Ishikawa (cell line): ENCODE measurements around the gene FGF14.

Experiments
- CEBPB ChIP-seq: IDR thresholded peaks from 2 replicates; pipeline ENCODE4 v1.6.1; 2012
- CREB1 ChIP-seq: IDR thresholded peaks from 2 replicates; pipeline ENCODE4 v1.6.1; 2012; ENCODE audit warnings: low read depth
- EGR1 ChIP-seq: IDR thresholded peaks from 2 replicates; pipeline ENCODE4 v1.6.1; 2012
- EP300 ChIP-seq: IDR thresholded peaks from 2 replicates; pipeline ENCODE4 v1.6.1; 2012; ENCODE audit warnings: borderline replicate concordance
- FOXM1 ChIP-seq: IDR thresholded peaks from 2 replicates; pipeline ENCODE4 v1.6.1; 2012; ENCODE audit warnings: low read depth, borderline replicate concordance
- MAX ChIP-seq: IDR thresholded peaks from 2 replicates; pipeline ENCODE4 v1.6.1; 2012
- NFIC ChIP-seq: IDR thresholded peaks from 2 replicates; pipeline ENCODE4 v1.6.1; 2012
- RAD21 ChIP-seq: IDR thresholded peaks from 2 replicates; pipeline ENCODE4 v1.6.1; 2012; ENCODE audit warnings: low read depth
- REST ChIP-seq: IDR thresholded peaks from 2 replicates; pipeline ENCODE4 v1.6.1; 2012; ENCODE audit warnings: low read depth, mild to moderate bottlenecking
- TAF1 ChIP-seq: IDR thresholded peaks from 2 replicates; pipeline ENCODE4 v1.6.1; 2012; ENCODE audit warnings: low read depth, mild to moderate bottlenecking
- TCF12 ChIP-seq: IDR thresholded peaks from 2 replicates; pipeline ENCODE4 v1.6.1; 2012; ENCODE audit warnings: low read depth
- TEAD4 ChIP-seq: IDR thresholded peaks from 2 replicates; pipeline ENCODE4 v1.6.1; 2012
- USF1 ChIP-seq: IDR thresholded peaks from 2 replicates; pipeline ENCODE4 v1.6.1; 2012
- YY1 ChIP-seq: IDR thresholded peaks from 2 replicates; pipeline ENCODE4 v1.6.1; 2012; ENCODE audit warnings: low read depth
- ZBTB7A ChIP-seq: IDR thresholded peaks from 2 replicates; pipeline ENCODE4 v1.6.1; 2012; ENCODE audit warnings: low read depth

Gene FGF14

GRCh38 chr13:102244607-102245227, 157.1 kb downstream of the FGF14 start:
- TF ChIP-seq REST (no peak), TCF12 (no peak), TEAD4 (no peak), MAX (no peak)

GRCh38 chr13:102240110-102240509, 161.7 kb downstream of the FGF14 start:
- no peak for TF ChIP-seq EGR1
- no peak for TF ChIP-seq USF1
- TF ChIP-seq TCF12 = no peak
- TF ChIP-seq YY1 = no peak
- TF ChIP-seq ZBTB7A = no peak
- TF ChIP-seq CEBPB = no peak
- no peak for TF ChIP-seq TAF1
- TF ChIP-seq NFIC = no peak
- no peak for TF ChIP-seq REST
- no peak for TF ChIP-seq EP300
- no peak for TF ChIP-seq MAX
- no peak for TF ChIP-seq CREB1
- no peak for TF ChIP-seq RAD21
- no peak for TF ChIP-seq TEAD4
- TF ChIP-seq FOXM1 = no peak

GRCh38 chr13:102237230-102237629, 164.6 kb downstream of the FGF14 start:
- TF ChIP-seq TCF12 = no peak
- TF ChIP-seq TAF1 = no peak
- no peak for TF ChIP-seq CREB1
- no peak for TF ChIP-seq NFIC
- TF ChIP-seq CEBPB = no peak
- TF ChIP-seq ZBTB7A = no peak
- TF ChIP-seq EGR1 = no peak
- no peak for TF ChIP-seq YY1
- no peak for TF ChIP-seq TEAD4

GRCh38 chr13:102236830-102237229, 165.0 kb downstream of the FGF14 start:
- TF ChIP-seq TAF1 = no peak
- no peak for TF ChIP-seq ZBTB7A
- no peak for TF ChIP-seq NFIC
- TF ChIP-seq USF1 = no peak
- TF ChIP-seq FOXM1 = no peak
- TF ChIP-seq YY1 = no peak
- no peak for TF ChIP-seq CEBPB
- no peak for TF ChIP-seq TEAD4
- TF ChIP-seq REST = no peak
- no peak for TF ChIP-seq EGR1
- no peak for TF ChIP-seq TCF12
- TF ChIP-seq MAX = no peak
- no peak for TF ChIP-seq EP300
- no peak for TF ChIP-seq CREB1
- TF ChIP-seq RAD21 = no peak
